GM18507 (cell line): ENCODE data around the gene EPPIN.
A peak's percentile ranks its signal among the peaks of the same experiment; 100 is the strongest.

Experiments
- DNase-seq: peaks from one replicate; pipeline ENCODE4 v3.0.0; 2011; ENCODE audit warnings: low read depth; ENCODE audit not compliant: insufficient read length; ENCODE audit errors: extremely low spot score
- FAIRE-seq: peaks from 2 replicates; lab custom pipeline; 2011; peaks lifted over from hg19 to GRCh38; lab: Jason Lieb, UNC

Gene EPPIN

GRCh38 chr20:45545754-45546453, 1.3 kb downstream of the EPPIN start:
- FAIRE-seq, result no peak
- DNase-seq, result no peak

- DNase-seq, result no peak
- FAIRE-seq, result no peak
Observed at GRCh38 chr20:45545351-45545750, 1.9 kb downstream of the EPPIN start.

- FAIRE-seq (no peak), DNase-seq (no peak)
Observed at GRCh38 chr20:45539382-45539781, 7.8 kb downstream of the EPPIN start, which contains the start of gene WFDC6. Gene WFDC6 (minus strand): TSS chr20:45539482. CDS start chr20:45539407, 75 bp downstream.

GRCh38 chr20:45538209-45538799, 8.9 kb downstream of the EPPIN start:
- FAIRE-seq (no peak), DNase-seq (no peak)

- DNase-seq, result no peak
- FAIRE-seq, result no peak
Observed at GRCh38 chr20:45527294-45527693, 19.9 kb downstream of the EPPIN start.

- no peak for FAIRE-seq
- no peak for DNase-seq
Observed at GRCh38 chr20:45523821-45524220, 23.4 kb downstream of the EPPIN start.

- FAIRE-seq (no peak), DNase-seq (no peak)
Observed at GRCh38 chr20:45518282-45518681, 28.9 kb downstream of the EPPIN start.

- no peak for FAIRE-seq
- no peak for DNase-seq
Observed at GRCh38 chr20:45515147-45515913, 31.9 kb downstream of the EPPIN start, which contains the start of gene SPINT3. Gene SPINT3 (minus strand): TSS chr20:45515622. CDS start chr20:45515608, 14 bp downstream.

- DNase-seq (no peak), FAIRE-seq (no peak)
Observed at GRCh38 chr20:45510242-45510862, 36.8 kb downstream of the EPPIN start.

- no peak for FAIRE-seq
Observed at GRCh38 chr20:45509091-45509490, 38.1 kb downstream of the EPPIN start.

GRCh38 chr20:45508068-45508886, 38.9 kb downstream of the EPPIN start:
- DNase-seq (no peak), FAIRE-seq (no peak)

More at GRCh38 chr20:45509091-45509490, 38.1 kb downstream of the EPPIN start:
- DNase-seq, result no peak

GRCh38 chr20:45507011-45507820, 40.0 kb downstream of the EPPIN start:
- FAIRE-seq (peak; percentile 52), DNase-seq (no peak)

- FAIRE-seq (no peak), DNase-seq (no peak)
Observed at GRCh38 chr20:45506398-45506797, 40.8 kb downstream of the EPPIN start.

GRCh38 chr20:45503403-45503802, 43.8 kb downstream of the EPPIN start:
- no peak for FAIRE-seq

GRCh38 chr20:45502561-45502960, 44.6 kb downstream of the EPPIN start:
- no peak for DNase-seq
- no peak for FAIRE-seq

More at GRCh38 chr20:45503403-45503802, 43.8 kb downstream of the EPPIN start:
- DNase-seq, result no peak

- DNase-seq (no peak), FAIRE-seq (no peak)
Observed at GRCh38 chr20:45501600-45501999, 45.6 kb downstream of the EPPIN start.

GRCh38 chr20:45500022-45500421, 47.2 kb downstream of the EPPIN start:
- DNase-seq, result no peak
- FAIRE-seq, result no peak

- FAIRE-seq, result no peak
- no peak for DNase-seq
Observed at GRCh38 chr20:45497971-45498494, 49.2 kb downstream of the EPPIN start.
